Endothelial cell (in vitro differentiated cells): Measurements from ENCODE around the gene LUM. TPM values are rescaled to one million over a fixed set of nuclear protein-coding genes. Genes with fewer than 3 reads are reported as not detected.

Source experiments
- DNase-seq: peaks from one replicate; pipeline ENCODE4 v3.0.0; 2021; ENCODE audit warnings: low spot score
- H3K27ac Mint-ChIP-seq: one replicate; pipeline ENCODE4 v1.8.0; 2021; ENCODE audit warnings: mixed read lengths, inconsistent platforms; ENCODE audit not compliant: unreplicated experiment
- H3K27me3 Mint-ChIP-seq: one replicate; pipeline ENCODE4 v1.8.0; 2021; ENCODE audit warnings: mild to moderate bottlenecking, moderate library complexity, mixed read lengths, inconsistent platforms; ENCODE audit not compliant: unreplicated experiment
- H3K36me3 Mint-ChIP-seq: one replicate; pipeline ENCODE4 v1.8.0; 2021; ENCODE audit warnings: mild to moderate bottlenecking, low read depth, mixed read lengths, inconsistent platforms; ENCODE audit not compliant: unreplicated experiment
- H3K4me1 Mint-ChIP-seq: one replicate; pipeline ENCODE4 v1.8.0; 2021; ENCODE audit warnings: mild to moderate bottlenecking, mixed read lengths, inconsistent platforms; ENCODE audit not compliant: unreplicated experiment
- H3K4me3 Mint-ChIP-seq: one replicate; pipeline ENCODE4 v1.8.0; 2021; ENCODE audit warnings: mild to moderate bottlenecking, mixed read lengths, inconsistent platforms; ENCODE audit not compliant: unreplicated experiment
- H3K9me3 Mint-ChIP-seq: one replicate; pipeline ENCODE4 v1.8.0; 2021; ENCODE audit warnings: mixed read lengths, inconsistent platforms; ENCODE audit not compliant: unreplicated experiment
- CTCF ChIP-seq: fragments of 200-600 bp; sonication (generic); IDR thresholded peaks from one replicate; pipeline ENCODE4 v1.5.0; 2021; ENCODE audit warnings: antibody characterized with exemption; ENCODE audit not compliant: unreplicated experiment
- total RNA-seq: library from RNA; stranded (reverse); fragmentation: NEBNext Ultra II Directional; extraction: Animal tissue kit (Norgen Biotek cat#: 25700); gene quantifications from one replicate; pipeline ENCODE4 v1.2.1, GENCODE V29; 2021; ENCODE audit not compliant: unreplicated experiment

Gene LUM
- total RNA-seq, 1 donor from 2014 or later = 0.18 TPM

DNA sequence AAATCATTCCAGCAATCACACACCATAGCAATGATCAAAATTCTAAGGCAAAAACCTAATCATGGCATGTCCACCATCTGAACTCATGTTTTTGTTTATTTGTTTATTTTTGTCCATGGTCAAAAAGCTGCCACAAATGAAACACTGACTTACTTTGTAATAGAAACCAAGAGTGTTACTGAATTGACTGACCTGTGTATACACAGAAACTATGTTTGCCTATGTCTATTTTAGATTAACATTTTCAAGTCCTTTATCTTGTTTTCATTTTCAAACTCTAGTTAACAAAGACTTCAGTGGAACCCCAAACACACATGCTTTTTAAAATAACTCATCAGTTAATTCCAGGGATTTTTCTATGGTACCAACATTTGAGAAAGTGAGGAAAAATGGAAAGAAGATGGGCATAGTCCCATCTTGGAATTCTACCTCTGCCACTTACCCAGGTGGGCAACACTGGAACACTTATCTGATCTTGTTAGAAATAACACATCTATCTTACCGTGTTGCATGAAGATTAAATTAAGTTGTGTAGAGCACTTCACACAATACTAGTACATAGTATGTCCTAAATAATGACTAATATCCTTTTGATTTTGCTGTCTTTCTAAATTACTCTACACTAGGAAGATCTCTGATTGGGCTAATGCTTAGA, 6.4 kb downstream of the LUM start:
- DNase-seq = no peak
- Mint-ChIP-seq H3K27ac (no peak overlapping the region), H3K4me1 (no peaks in the 10 kb centered on the region), H3K9me3 (no peaks in the 10 kb centered on the region), H3K27me3 (no peaks in the 10 kb centered on the region), H3K36me3 (no peaks in the 10 kb centered on the region), H3K4me3 (no peak overlapping the region)
- no peak for TF ChIP-seq CTCF

DNA sequence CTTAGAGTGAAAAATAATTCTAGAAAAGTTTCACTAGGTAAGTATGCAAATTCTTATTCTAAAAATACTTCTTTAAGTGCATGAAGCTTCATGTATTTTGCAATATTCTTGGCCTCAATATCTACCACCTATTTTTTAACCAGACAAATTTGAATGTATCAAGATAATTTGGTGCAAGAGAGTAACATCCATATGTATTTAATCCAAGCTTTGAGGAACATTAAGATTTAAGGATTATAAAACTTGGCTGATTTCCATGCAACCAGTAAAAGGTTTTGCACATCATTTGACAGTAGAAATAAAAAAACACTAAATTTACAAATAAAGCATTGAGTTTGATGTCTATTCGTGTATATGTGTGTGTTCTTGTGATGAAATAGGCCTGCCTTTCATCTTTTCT, 7.7 kb downstream of the LUM start:
- no peaks in the 10 kb centered on the region for H3K36me3 Mint-ChIP-seq
- no peak for DNase-seq
- H3K27me3 Mint-ChIP-seq = no peaks in the 10 kb centered on the region
- no peaks in the 10 kb centered on the region for H3K4me1 Mint-ChIP-seq
- no peaks in the 10 kb centered on the region for H3K9me3 Mint-ChIP-seq
- H3K4me3 Mint-ChIP-seq = no peak overlapping the region
- no peak for TF ChIP-seq CTCF
- H3K27ac Mint-ChIP-seq = no peak overlapping the region

DNA sequence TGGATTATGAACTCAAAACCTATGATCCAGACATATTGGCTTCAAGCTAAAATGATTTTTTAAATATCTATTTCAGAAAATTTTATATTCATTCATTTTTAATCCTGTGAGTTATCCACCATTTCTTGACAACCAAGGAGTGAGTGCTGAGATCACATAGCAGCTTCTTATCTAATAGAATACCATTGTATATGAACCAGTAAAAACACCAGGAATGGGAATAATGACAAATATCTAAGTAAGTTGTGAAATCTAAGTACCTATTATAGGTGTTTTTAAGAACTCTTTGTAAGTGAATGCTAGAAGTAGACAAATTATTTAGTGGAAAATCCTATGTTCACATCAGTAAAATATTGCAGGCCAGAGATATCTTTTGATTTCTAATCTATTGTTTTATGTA, 8.2 kb downstream of the LUM start:
- Mint-ChIP-seq H3K36me3 (no peaks in the 10 kb centered on the region), H3K27me3 (no peaks in the 10 kb centered on the region), H3K4me1 (no peaks in the 10 kb centered on the region), H3K27ac (no peak overlapping the region), H3K4me3 (no peak overlapping the region), H3K9me3 (no peaks in the 10 kb centered on the region)
- TF ChIP-seq CTCF = no peak
- no peak for DNase-seq

DNA sequence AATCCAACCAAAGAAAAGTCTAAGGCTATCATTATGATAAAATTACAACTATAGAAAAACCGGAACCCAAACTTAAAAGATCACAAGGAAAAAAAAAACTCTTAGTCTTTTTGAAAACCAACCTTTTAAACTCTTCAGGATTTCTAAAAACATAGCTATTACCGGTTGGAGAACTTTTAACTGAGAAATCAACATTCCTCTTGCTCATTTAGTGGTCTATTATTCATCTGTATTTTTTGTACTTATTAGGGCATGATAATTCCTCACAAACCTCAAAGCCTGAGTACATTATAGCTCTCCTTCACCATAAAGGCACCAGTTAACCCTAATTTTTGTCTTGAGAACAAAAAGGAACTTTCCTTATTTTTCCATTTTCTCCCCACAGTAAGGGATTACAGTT, 10.4 kb downstream of the LUM start:
- Mint-ChIP-seq H3K9me3 (no peaks in the 10 kb centered on the region), H3K4me3 (no peak overlapping the region), H3K36me3 (no peaks in the 10 kb centered on the region), H3K27ac (no peak overlapping the region), H3K27me3 (no peaks in the 10 kb centered on the region), H3K4me1 (no peaks in the 10 kb centered on the region)
- TF ChIP-seq CTCF = no peak
- DNase-seq = no peak

DNA sequence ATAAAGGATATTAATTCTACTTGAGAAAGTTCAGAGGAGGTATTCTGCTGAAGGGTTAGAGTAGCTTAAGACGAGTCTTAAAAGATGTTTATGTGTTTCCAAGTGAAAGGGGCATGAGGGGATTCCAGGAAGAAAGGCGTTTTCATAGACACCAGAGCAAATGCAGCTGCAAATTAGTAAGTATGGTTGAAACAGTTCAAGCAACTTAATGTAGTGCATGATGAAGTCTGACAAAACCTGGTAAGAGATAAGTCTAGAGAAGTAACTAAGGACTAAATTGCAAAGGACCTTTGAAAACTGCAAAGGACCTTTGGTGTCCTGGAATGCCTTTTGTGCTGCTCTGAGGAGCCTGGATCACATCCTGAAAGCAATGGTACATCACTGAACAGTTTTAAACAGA, 11.5 kb downstream of the LUM start:
- Mint-ChIP-seq H3K4me3 (no peak overlapping the region), H3K36me3 (no peaks in the 10 kb centered on the region), H3K9me3 (no peaks in the 10 kb centered on the region), H3K27me3 (no peaks in the 10 kb centered on the region), H3K27ac (no peak overlapping the region), H3K4me1 (no peaks in the 10 kb centered on the region)
- TF ChIP-seq CTCF = no peak
- no peak for DNase-seq
